AG08396 (cell line): ENCODE measurements around the gene TCP11L1.

Experiments used
- DNase-seq: peaks from one replicate; pipeline ENCODE4 v3.0.0; 2012; ENCODE audit warnings: low spot score, mixed read lengths

Gene TCP11L1, protein sequence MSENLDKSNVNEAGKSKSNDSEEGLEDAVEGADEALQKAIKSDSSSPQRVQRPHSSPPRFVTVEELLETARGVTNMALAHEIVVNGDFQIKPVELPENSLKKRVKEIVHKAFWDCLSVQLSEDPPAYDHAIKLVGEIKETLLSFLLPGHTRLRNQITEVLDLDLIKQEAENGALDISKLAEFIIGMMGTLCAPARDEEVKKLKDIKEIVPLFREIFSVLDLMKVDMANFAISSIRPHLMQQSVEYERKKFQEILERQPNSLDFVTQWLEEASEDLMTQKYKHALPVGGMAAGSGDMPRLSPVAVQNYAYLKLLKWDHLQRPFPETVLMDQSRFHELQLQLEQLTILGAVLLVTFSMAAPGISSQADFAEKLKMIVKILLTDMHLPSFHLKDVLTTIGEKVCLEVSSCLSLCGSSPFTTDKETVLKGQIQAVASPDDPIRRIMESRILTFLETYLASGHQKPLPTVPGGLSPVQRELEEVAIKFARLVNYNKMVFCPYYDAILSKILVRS

DNA sequence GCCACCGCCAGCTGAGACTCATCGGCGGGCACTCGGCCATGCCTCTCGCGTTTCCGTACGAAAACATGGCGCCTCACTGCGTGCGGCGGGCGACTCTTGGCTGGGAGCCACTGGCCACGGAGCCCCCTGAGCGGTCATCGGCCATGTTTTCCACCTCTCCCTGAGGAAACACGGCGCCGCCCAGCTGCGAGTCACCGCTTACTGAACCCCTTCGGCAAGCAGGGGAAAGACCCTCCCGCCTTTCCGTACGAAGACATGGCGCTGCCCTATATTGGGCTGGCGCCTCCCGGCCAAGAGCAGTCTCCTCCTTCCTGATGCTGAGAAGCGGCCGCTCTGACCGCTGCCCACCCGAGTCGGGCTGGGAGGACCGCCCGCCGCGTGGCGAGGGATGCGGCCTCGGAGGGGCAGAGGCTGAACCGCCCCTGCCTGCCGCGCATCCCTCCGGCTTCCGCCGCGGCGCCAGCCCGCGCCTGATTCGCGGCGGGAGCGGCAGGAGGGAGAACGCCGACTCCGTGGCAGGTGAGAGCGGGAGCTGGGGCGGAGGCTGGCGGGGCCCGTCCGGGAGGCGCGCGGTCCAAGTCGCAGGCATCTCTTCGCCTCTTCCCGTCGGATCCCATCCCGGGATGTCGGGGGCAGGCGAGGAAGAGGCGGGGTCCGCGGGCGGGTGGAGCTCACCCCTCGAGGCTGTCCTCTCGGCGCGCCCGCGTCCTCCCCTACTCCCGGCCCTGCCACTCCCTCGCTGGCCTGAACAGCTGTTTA, at the start of gene TCP11L1:
Gene TCP11L1 (plus strand): TSS at position 299 of the 759 bp plus-strand sequence. CDS start 4,202 bp downstream, outside the sequence.
- DNase-seq = peak; percentile 88

DNA sequence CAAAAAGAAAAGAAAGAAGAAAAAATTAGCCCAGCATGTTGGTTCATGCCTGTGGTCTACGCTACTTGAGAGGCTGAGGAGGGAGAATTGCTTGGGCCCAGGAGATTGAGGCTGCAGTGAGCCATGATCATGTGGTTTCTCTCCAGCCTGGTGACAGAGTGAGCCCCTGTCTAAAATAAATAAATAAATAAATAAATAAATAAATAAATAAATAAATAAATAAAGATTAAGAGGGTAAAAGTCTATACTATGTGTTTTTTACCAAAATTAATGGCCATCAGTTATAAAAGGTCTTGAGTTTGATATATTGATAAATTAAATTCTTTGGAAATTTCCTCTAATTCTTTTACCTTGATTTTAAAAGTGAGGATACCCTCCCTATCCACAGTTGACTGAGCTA, 48.9 kb upstream of the TCP11L1 start:
- DNase-seq = no peak

DNA sequence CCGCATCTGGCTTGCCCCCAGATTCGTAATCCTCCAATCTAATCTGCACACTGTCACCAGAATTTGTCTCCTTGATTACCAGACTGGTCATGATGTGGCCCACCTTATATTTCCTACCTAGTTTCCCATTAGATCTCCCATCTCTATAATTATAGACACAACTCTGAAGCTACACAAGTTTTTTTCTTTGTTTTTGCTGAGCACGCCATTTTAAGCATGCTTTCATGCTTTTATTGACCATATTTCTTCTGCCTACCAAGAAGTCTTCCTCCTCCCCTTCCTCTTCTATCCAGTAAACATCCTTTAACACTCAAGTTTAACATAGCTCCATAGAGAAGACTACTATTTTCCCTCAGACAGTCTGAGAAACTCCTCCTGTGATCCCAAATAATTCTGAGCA, 47.9 kb upstream of the TCP11L1 start:
- DNase-seq = no peak

DNA sequence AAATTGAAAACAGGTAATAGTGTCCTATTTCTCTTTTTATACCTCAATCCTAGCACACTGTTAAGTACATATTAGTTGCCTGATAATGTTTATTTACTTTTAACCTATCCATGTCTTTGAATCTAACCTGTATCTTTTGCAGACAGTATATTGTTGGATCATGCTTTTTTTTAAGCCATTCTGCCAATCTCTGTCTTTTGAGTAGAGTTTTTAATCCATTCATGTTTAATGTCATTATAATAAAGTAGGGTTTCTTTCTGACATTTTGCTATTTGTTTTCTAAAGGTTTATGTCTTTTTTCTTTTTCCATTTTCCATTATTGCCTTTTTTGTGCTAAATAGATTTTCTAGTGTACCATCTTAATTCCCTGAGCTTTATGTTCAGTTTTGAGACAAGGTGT, 47.5 kb upstream of the TCP11L1 start:
- DNase-seq = no peak

DNA sequence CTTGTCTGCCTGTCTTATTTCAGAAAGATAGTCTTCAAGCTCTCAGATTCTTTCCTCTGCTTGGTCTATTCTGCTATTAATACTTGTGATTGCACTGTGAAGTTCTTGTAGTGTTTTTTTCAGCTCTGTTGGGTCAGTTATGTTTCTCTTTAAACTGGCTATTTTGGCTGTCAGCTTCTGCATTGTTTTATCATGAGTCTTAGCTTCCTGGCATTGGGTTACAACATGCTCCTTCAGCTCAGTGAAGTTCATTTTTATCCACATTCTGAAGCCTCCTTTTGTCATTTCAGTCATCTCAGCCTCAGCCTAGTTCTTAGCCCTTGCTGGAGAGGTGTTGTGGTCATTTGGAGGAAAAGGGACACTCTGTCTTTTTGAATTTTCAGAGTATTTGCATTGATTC, 39.2 kb upstream of the TCP11L1 start:
- DNase-seq = no peak

DNA sequence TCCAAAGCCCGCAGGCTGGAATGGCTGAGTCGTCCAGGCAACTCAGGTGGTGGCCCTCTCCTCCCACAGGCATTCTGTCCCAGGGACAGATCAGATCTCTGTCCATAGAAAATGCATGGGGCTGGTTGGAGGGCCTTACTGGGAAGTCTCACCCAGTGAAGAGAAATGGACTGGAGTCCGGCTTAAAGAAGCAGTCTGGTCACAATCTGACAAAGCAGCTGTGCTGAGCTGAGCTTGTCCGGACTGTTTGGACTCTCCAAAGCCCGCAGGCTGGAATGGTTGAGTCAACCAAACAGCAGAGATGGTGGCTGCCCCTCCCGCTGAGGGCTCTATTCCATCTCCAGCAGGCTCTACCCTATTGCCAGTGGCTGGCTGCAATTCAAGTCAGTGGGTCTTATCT, 38.1 kb upstream of the TCP11L1 start:
- DNase-seq = no peak

DNA sequence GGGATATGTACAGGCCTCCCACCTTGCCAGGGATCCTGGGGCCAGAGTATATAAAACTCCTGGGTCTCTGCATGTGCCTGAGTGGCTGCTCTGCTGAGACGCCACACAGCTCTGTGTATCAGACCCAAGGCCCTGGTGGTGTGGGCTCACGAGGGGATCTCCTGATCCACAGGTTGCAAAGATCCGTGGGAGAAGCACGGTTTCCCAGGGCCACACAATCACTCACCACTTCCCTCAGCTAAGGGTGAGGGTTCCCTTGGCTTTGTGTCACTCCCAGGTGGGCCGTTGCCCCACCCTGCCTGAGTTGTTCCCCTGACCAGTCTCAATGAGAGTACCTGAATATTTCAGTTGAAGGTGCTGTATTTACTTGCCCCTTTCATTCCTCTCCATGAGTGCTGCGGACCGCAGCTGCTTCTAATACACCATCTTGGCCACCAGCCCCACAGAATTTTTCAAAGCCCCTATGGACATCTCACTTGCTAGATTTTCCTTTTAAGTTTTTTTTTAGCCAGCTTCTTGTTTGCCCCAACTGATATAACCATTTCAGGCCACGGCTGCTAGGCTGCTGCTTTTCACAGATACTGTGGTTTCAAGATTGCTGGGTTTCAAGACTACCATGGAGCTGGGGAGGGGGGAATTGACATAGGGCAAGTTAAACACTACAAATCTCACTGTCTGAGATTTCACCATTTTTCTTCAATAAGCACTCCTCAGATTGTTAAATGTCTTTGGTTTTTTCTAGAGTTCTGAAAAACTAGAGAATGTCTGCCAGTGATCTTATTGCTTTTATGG, 37.4 kb upstream of the TCP11L1 start:
- no peak for DNase-seq

DNA sequence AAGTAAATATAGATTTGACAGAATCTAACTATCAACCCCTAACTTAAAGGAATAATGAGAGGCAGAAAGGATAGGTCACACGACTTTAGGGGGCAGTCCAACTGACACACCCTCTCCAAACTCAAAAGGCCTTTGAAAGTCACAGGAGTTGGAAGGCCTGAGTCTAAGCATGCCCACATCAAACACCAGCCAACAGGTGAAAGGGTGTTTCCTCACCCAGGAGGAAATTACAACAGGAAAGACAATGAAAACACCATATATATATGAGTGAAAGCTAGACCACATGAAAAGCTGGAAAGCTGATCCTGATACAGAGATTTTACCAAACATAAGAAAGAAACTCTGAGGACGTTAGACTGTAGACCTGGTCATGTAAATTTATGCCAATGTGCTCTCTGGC, 34.2 kb upstream of the TCP11L1 start:
- no peak for DNase-seq

DNA sequence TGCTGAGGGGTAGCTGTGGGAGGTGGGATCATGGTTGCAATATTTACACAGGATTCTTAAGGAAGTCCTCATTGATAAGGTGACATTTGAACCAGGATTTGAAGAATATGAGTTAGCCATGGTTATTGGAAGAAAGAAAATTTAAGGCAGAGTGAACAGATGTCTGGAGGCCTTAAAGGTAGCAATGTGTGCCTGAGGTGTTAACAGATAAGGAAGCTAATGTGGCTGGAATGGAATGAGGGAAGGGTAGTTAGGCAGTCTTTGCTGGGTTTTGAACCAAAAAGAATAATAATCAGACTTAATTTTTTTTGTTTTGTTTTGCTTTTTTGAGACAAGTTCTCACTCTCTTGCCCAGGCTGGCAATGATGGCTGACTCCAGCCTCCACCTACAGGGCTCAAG, 33.4 kb upstream of the TCP11L1 start:
- no peak for DNase-seq

DNA sequence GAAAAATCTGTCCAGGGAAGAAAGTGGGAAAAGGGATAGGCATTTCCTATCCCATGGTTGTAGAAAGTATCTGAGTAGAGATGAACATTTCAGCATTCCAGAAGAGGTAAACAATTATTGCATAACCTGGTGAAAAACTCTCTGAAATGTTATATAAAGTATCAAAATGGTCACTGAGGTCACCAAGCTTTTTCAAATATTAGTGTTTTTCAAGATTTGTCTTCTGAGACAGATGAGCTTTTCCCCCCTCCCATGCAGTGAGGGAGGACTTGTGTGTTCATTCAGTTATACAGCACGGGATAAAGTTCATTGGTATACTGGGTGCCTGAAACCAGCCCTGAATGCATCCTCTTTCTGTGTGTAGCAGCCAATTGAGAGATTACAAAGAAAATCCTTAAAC, 25.6 kb upstream of the TCP11L1 start:
- DNase-seq = peak; percentile 13

DNA sequence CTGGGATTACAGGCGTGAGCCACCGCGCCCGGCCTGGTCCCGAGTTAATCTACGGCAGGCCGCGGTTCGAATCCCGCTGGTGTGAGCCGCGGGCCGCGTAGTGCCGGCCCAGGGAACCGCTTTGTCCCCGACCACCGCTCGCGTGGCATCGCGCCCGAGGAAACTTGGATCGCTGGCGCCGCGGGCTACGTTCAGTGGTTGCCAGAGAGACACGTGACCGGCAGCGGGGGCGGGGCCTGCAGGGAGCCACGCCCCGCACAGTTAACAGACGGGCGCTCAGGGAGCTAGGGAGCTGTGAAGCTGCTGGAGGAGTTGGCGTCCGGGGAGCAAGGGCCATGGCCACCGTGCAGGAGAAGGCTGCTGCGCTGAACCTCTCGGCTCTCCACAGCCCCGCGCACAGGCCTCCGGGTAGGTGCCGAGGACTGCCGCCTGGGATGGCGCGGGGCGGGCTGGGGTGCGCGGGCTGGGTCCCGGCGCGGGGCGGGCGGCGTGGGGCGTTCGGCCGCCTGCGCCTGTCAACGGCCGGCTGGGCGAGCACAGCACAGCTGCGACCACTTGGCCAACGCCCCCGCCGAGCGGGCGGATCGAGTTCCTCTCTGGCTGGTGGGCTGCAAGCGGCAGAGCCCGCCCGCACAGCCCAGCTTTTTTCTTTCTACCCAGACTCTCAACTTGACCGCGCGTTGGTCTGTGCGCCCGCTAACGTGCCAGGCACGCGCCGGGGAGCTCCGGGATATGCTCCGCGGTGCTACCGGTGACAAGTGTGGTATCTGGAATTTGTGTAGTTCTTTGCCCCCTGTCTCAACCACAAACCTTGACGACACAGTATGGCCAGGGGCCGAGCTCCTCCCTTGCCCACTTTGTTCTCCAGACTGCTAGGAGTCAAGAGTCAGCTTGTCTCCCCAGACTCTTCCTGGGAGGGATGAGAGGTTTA, 23.5 kb upstream of the TCP11L1 start, which contains the start of gene DEPDC7:
Gene DEPDC7 (plus strand): TSS at position 258 of the 931 bp plus-strand sequence. CDS start 78 bp downstream, at position 336.
- peak; percentile 92 for DNase-seq

DNA sequence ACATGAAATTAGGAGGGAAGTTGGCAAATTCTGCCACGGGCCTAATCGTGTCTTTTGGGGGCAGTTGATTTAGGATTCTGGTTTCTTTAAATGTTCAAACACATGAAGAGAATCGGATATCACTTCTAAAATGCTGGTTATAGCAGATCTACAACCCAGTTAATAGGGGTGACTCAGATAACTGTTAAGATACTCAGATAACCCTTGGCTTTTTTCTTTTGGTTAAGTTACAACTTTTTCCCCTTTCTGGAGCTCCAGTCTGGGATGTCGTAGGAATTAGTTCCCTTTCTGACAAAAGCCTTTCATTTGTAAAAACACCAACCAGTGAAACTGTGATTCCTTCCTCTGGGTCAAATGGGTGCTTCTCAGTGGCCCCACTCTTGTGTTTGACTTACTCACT, 22.7 kb upstream of the TCP11L1 start:
- no peak for DNase-seq

DNA sequence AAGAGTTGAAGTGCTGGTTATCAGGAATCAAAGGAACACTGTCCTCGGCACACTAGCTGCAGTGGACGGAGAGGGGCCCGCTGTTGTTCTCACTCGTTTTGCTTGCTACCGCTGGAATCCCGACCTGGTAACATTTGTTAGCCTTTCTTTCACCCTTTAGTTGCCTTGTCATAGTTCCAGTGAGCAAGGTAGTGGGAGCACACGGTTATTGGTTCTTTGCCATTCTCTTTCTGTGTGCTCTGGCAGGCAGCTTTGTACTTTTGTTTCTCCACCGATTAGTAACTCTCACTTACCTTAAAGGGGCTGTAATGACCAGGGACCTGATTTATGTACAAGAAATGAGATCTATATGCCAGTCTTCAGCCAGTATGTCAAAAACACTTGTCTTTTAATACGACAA, 21.9 kb upstream of the TCP11L1 start:
- no peak for DNase-seq

DNA sequence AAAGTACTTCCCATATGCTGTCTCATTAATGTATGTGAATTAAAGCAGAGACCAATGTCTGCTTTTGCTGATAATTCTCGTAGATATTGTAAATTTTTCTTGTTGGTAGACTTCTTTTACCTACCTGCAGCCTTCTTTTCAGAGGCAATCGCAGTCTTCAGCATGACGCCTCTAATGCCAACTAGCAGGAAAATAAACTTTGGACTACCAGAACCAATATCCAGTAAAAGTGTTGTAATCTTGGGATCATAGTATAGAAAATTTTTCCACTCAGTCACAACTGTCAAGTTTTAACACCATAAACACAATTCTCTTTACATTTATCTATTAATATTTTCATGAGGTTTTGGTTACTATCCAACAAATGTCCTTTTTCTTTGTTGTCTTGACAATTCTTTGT, 21.4 kb upstream of the TCP11L1 start:
- DNase-seq = no peak

DNA sequence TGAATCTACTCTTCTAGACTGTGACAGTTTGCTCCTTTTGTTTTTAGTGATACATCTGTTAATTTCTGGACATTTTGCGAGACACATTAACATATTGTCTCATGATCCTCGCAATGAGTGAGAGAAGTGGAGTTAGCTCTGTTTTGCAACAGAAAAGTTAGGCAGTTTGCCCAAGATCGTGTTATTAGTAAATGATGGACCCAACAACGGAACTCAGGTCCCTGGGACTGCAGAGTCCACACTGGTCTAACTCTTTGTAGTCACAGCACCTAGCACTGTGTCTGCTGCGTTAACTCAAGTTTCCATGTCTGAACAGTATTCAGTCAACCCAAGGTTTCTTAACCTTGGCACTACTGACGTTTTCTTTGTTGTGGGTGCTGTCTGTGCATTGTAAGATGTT, 20.5 kb upstream of the TCP11L1 start:
- no peak for DNase-seq

DNA sequence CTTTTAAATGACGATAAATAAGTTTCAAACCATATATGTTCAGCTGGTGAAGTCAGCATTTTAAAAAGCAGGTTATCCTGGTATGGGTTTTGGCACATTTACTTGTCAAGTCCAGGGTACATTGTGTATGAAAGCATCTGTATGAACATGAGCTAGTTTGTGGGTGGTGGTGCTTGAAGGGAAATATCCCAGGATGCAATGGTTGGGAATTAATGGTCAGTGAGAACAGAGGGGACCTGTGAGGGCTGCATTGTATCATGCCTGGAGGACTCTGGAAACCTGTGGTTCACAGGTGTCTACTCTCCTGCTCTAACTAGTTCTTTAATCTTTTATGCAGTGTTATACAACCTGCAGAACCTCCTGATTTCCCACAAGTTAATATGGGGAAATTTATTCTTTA, 17.9 kb upstream of the TCP11L1 start:
- no peak for DNase-seq

DNA sequence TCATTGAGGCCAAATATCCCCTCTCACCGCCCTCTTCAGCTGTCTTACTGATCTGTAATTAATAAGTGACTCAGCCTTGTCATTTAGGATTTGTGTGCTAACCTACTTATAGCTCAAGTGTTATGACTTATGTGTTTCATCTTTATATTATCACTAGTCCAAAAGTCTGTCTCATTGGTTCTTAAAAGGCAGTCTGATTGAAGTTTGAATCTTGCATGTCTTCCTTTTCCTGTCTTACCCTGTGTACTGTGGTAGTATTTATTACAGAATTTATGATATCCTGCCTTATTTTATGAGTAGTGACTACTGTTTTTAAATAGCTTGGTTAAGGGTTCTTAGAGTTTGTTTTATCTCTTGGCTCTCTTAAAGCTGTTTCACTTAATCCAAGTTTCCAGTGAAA, 17.4 kb upstream of the TCP11L1 start:
- DNase-seq = no peak

DNA sequence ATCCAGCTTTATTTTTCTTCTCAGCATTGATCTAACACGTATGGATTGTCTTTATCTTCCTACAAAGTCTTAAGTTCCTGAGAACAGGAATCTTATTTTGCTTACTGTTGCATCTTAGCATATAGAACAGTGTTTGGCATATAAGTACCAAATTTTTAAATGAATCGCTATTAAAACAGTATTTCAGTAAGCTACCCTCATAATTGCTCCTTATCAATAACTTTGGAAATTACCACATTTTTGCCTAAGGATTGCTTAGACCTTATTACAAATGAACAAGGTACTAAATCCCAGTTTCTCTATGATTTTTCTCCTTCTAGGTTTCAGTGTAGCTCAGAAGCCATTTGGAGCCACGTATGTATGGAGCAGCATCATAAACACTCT, 14.0 kb upstream of the TCP11L1 start:
- DNase-seq = no peak

DNA sequence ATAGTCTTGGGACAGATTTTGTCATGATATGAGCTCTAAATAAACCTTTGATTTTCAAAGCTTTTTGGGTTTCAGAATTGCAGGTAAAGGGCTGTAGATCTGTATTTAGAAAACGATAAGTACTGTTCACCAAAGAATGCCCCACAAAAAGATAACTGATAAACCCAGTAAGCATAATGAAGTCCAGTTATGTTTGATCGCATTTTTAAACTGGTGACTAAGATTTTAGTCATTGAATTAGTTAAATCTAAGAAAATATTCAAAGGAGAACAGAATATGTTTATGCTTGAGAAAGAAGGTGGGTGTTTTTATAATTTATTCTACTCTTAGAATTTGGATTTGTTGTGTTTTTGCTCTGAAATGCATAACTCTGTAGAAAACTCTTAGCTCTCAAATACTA, 12.1 kb upstream of the TCP11L1 start:
- DNase-seq = peak; percentile 25

DNA sequence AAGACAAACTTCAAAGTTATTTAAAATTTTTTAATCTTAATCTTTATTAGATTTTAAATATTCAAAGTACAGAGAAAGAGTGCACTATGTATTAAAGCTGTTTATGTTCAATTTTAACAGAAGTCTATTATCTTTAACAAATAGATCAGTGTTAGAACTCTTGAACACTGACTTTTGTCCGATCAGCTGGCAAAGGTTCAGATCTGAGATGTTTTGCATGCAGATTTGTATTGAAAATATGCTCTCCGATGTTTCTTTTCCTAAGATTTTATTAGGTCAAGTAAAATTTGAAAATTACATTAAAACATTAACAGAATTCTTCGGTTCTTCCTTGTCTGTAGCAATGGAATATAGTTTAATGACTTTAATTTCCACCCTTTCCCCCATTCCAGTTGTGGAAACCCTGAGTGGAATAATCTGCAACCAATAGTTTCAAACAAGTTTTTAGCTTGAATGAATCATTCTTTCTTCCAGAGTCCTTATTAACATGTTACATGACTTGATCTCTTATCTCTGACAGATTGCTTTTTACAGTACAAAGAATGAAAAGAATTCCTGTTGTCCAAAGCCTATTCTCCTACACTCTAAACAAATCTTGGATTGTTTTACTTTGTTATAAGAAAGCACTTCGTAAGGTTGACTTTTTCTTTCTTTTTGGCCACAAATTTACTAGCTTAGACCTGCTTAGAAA, 11.4 kb upstream of the TCP11L1 start:
- DNase-seq = no peak

DNA sequence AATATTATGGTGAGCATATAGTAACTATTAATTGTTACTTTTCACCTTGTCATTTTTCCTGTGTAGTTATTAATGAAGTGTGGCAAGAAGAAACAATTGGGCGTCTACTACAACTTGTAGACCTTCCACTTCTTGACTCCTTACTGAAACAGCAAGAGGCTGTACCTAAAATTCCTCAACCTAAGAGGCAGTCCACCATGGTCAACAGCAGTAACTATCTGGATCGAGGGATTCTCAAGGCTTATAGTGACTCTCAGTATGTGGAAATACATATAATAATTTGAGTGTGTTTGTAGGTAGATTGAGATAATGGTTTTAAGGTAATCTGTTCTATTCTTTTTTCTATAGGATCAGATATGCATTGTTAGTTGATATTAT, 10.8 kb upstream of the TCP11L1 start:
- no peak for DNase-seq
